ENCODE measurements around the gene MEGF8. TPM values are rescaled to one million over a fixed set of nuclear protein-coding genes. Genes with fewer than 3 reads are reported as not detected.

The MEGF8 gene
- total RNA-seq, 3 donors from 2014 or later = 9.7 to 15.5 (median 10.8) TPM

DNA sequence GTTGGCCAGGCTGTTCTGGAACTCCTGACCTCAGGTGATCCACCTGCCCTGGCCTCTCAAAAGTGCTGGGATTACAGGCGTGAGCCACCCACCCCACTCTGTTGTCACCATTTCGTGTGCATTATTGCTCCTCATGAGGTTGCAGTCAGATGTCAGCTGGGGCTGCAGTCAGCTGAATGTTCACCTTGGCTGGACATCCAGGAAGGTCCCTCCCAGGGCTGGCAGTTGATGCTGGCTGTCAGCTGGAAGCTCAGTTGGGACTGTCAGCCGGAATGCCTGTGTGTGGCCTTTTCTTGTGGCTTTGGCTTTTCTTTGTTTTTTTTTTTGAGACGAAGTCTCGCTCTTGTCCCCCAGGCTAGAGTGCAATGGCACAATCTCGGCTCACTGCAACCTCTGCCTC is 6.6 kb downstream of the MEGF8 start:
- intact Hi-C loops (cut with DNase I; ENCODE audit: low total_unique reads) = no loop called here
- TF ChIP-seq POLR2AphosphoS5 (IDR thresholded peaks at IDR 0.05) (no peak), POLR2A (IDR thresholded peaks at IDR 0.05) (no peak)
- TF ChIP-seq, protein P1, sequence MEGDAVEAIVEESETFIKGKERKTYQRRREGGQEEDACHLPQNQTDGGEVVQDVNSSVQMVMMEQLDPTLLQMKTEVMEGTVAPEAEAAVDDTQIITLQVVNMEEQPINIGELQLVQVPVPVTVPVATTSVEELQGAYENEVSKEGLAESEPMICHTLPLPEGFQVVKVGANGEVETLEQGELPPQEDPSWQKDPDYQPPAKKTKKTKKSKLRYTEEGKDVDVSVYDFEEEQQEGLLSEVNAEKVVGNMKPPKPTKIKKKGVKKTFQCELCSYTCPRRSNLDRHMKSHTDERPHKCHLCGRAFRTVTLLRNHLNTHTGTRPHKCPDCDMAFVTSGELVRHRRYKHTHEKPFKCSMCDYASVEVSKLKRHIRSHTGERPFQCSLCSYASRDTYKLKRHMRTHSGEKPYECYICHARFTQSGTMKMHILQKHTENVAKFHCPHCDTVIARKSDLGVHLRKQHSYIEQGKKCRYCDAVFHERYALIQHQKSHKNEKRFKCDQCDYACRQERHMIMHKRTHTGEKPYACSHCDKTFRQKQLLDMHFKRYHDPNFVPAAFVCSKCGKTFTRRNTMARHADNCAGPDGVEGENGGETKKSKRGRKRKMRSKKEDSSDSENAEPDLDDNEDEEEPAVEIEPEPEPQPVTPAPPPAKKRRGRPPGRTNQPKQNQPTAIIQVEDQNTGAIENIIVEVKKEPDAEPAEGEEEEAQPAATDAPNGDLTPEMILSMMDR (IDR thresholded peaks at IDR 0.05) = no peak
- Histone ChIP-seq H3K9me3 (no peaks in the 10 kb centered on the region), H3K27me3 (no peaks in the 10 kb centered on the region), H3K27ac (no peak overlapping the region), H3K4me3 (no peak overlapping the region), H3K36me3 (no peaks in the 10 kb centered on the region), H3K4me1 (no peaks in the 10 kb centered on the region)
- no peak for DNase-seq (ENCODE audit: low spot score in 2 of 2)

DNA sequence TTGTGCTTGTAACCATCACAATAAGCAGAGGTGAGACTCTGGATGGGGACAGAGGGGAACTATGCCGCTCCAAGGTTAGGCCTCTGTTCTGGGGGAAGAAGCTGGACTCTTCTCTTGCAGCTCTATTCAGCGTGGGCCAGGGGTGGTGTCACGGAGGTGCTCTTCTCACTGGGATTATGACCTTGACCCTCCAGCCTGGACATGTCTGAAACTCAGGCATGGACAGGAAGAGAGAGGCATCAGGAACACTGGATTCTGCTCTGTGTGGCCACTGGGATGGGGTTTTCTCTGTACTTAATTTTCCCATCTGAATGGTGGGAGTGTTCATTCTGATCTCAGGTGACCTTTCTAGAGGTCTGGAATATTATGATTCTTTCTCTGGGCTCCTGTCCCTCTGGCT is 7.6 kb downstream of the MEGF8 start:
- TF ChIP-seq POLR2A (IDR thresholded peaks at IDR 0.05) (no peak), POLR2AphosphoS5 (IDR thresholded peaks at IDR 0.05) (no peak)
- TF ChIP-seq, protein P1 (IDR thresholded peaks at IDR 0.05) = no peak
- H3K27ac ChIP-seq = no peak overlapping the region
- no peaks in the 10 kb centered on the region for H3K27me3 ChIP-seq
- intact Hi-C loops (cut with DNase I; ENCODE audit: low total_unique reads) = no loop called here
- H3K4me1 ChIP-seq = no peaks in the 10 kb centered on the region
- no peaks in the 10 kb centered on the region for H3K36me3 ChIP-seq
- no peak for DNase-seq (ENCODE audit: low spot score in 2 of 2)
- no peak overlapping the region for H3K4me3 ChIP-seq
- H3K9me3 ChIP-seq = no peaks in the 10 kb centered on the region

DNA sequence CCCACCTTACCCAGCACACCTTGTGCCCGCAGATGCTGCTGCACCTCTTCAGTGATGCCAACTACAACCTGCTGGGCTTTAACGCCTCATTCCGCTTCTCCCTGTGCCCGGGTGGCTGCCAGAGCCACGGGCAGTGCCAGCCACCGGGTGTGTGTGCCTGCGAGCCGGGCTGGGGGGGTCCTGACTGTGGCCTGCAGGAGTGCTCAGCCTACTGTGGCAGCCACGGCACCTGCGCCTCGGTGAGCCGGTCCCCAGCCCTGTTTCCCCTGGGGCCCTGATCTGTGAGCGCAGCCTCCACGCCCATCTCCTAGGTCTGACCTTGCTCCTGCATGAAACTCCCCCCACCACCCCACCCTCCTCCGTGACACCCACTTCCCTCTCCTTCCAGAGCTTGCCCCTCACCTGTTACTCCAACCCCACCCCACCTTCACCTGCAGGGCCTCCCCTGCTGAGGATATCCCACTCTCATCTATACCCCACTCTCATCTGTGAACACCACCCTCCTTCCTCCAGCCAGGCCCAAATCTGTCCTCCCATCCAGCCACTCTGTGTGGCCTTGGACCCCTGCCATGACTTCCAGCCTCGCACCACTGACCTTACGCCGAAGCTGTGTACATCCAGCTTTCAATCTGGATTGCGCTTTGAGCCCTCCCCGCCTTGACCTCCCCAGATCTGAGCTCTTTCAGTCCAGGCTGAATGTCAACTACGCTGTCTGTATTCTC is 8.7 kb downstream of the MEGF8 start:
- intact Hi-C loops (cut with DNase I; ENCODE audit: low total_unique reads) = loop anchor here (2.0 kb wide), 1 partner anchor 47 kb away; no protein-coding TSS in a partner anchor
- no peak overlapping the region for H3K27ac ChIP-seq
- no peak overlapping the region for H3K4me3 ChIP-seq
- H3K4me1 ChIP-seq = no peaks in the 10 kb centered on the region
- no peaks in the 10 kb centered on the region for H3K36me3 ChIP-seq
- DNase-seq (ENCODE audit: low spot score in 2 of 2) = no peak
- H3K9me3 ChIP-seq = no peaks in the 10 kb centered on the region
- H3K27me3 ChIP-seq = no peaks in the 10 kb centered on the region
- TF ChIP-seq, protein P1 (IDR thresholded peaks at IDR 0.05) = no peak
- TF ChIP-seq POLR2A (IDR thresholded peaks at IDR 0.05) (no peak), POLR2AphosphoS5 (IDR thresholded peaks at IDR 0.05) (no peak)

DNA sequence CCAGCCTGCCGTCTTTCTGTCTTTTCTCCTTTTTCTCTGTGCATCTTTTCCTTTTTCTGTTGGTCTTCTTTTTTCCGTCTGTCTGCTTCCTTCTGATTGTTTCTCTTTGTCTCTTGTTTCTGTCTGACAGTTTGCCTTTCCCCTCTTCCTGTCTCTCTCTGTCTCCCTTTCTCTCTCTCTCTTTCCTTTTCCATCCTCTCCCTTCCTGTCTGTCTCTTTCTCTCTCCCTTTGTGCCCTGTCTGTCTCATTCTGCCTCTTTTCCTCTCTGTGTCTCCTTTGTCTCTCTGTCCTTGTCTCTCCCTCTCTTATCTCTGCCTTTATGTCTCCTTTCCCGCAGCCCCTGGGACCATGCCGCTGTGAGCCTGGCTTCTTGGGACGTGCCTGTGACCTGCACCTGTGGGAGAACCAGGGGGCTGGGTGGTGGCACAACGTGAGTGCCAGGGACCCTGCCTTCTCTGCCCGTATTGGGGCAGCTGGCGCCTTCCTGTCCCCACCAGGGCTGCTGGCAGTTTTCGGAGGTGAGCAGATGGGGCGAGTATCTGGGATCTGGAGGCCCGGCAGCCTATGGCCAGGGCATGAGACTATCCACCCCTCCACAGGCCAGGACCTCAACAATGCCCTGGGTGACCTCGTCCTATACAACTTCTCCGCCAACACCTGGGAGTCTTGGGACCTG is 9.4 kb downstream of the MEGF8 start:
- Histone ChIP-seq H3K4me3 (no peak overlapping the region), H3K9me3 (no peaks in the 10 kb centered on the region), H3K27ac (no peak overlapping the region), H3K27me3 (no peaks in the 10 kb centered on the region), H3K36me3 (no peaks in the 10 kb centered on the region), H3K4me1 (no peaks in the 10 kb centered on the region)
- no peak for DNase-seq (ENCODE audit: low spot score in 2 of 2)
- intact Hi-C loops (cut with DNase I; ENCODE audit: low total_unique reads) = loop anchor here (2.0 kb wide), 1 partner anchor 46 kb away; no protein-coding TSS in a partner anchor
- no peak for TF ChIP-seq POLR2A (IDR thresholded peaks at IDR 0.05)

DNA sequence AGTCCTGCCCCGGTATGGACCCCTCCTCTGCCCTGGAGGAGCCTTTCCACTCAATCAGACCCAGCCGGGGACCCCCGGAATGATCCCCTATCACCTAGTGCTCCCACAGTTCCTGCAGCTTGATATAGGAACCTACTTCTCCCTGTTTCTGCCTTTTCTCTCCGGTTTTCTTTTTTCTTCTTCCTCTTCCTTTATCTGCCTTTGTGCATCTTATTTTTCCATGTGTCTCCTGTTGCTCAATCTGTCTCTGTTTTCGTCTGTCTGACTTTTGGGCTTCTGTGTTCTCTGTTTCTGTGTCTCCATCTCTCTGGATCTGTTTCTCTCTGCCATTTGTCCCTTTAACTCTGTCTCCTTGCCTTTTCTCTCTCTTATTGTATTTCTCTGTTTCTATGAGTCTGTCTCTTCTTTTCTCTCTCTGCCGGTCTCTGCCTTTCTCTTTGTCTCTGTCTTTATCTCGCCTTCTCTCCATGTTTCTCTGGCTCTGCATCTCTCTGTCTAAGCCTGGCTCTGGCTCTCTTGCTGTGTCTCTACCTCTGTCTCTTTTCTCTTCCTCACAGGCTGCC is 10.0 kb downstream of the MEGF8 start:
- no peaks in the 10 kb centered on the region for H3K4me1 ChIP-seq
- DNase-seq (ENCODE audit: low spot score in 2 of 2) = no peak
- no peak overlapping the region for H3K4me3 ChIP-seq
- no peaks in the 10 kb centered on the region for H3K27me3 ChIP-seq
- TF ChIP-seq, protein P1 (IDR thresholded peaks at IDR 0.05) = no peak
- TF ChIP-seq POLR2A (IDR thresholded peaks at IDR 0.05) = no peak
- no peak overlapping the region for H3K27ac ChIP-seq
- H3K9me3 ChIP-seq = no peaks in the 10 kb centered on the region
- intact Hi-C loops (cut with DNase I; ENCODE audit: low total_unique reads) = loop anchor here (2.0 kb wide), 1 partner anchor 45 kb away; no protein-coding TSS in a partner anchor
- no peaks in the 10 kb centered on the region for H3K36me3 ChIP-seq

All from breast epithelium (tissue), 4 donors.